AG09319 (cell line): ENCODE measurements around the gene SUPT3H.

ENCODE experiments used
- DNase-seq: peaks from one replicate; pipeline ENCODE4 v3.0.0-alpha.2; 2010; ENCODE audit warnings: low read depth; ENCODE audit errors: extremely low read depth
- TF ChIP-seq, protein P1 (sequence below): IDR thresholded peaks from 2 replicates; pipeline ENCODE4 v1.5.1; 2011; ENCODE audit warnings: low read depth, mild to moderate bottlenecking, inconsistent platforms, low read length, moderate library complexity

Gene SUPT3H

DNA sequence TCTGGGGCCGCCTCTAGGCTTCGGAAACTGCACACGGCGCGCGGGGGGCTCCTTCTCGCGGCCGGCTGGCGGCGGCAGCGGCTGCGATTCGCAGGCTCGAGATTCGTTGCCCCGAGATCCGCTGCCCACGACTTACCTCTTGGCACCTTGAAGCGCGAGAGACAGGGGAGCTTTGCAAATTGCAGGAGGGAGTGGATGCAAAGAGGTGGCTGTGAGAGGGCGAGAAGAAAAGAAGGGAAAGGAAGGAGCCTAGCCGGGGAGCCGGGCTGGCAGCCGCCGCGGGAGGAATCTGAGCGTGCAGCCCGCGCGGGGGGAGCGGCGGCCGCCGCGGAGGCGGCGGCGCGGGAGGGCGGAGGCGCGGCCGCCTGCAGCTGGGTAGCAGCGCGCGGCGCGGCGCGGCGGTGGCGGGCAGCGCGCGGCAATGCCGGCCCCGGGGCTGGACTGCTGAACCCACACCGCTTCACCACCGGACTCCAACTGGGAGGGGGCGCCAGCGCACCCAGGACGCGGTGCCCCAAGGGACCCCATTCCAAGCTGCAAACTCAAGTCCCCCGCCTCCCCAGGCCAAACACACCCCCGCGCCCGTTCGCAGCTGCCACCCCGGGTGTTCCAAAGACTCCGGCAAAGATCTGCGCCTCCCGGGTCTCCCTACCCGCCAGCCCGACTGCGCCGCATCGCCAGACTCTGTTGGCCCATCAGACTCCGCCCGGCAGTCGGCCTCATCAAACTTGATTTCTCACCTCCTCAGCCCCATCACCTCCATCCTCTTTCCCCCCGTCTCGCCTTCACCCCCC is 44.2 kb upstream of the SUPT3H start:
- peak; percentile 53 for DNase-seq
- TF ChIP-seq, protein P1, sequence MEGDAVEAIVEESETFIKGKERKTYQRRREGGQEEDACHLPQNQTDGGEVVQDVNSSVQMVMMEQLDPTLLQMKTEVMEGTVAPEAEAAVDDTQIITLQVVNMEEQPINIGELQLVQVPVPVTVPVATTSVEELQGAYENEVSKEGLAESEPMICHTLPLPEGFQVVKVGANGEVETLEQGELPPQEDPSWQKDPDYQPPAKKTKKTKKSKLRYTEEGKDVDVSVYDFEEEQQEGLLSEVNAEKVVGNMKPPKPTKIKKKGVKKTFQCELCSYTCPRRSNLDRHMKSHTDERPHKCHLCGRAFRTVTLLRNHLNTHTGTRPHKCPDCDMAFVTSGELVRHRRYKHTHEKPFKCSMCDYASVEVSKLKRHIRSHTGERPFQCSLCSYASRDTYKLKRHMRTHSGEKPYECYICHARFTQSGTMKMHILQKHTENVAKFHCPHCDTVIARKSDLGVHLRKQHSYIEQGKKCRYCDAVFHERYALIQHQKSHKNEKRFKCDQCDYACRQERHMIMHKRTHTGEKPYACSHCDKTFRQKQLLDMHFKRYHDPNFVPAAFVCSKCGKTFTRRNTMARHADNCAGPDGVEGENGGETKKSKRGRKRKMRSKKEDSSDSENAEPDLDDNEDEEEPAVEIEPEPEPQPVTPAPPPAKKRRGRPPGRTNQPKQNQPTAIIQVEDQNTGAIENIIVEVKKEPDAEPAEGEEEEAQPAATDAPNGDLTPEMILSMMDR, result peak; percentile 58

DNA sequence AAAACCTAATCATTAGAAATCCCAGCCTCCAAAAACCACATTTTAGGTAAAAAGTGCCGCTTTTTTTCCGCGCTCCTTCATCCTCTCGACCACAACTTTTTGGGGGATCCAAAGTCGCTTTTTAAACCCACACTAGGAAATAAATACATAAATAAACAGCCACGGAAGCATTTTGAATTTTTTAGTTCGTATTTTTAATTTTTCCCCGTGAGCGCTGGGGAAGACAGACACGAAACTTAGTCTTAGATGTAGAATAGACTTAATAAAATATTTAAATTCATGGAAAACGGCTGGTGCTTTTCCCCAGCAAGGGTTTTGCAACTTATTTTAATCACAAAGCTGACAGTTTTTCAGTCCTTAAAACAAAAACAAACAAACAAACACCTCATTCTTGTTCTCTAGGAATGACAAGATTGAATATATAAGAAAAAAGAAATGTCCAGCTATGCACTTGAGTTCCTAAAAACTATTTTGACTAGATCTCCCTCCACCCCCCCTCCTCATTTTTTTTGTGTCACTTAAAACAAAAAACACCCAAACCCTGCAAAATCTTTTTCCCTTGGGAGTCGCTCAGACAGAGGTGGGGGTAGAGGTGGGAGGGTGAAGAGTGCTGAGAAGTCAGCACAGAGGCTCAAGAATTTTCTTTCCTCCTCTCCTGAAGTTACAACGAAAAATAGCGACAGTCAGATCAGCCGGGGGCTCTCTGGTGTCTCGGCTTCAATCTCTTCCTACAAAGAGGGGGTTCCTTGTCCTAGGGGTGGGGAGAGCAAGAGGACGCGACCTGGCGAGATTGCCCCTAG is 43.4 kb upstream of the SUPT3H start:
- DNase-seq, result no peak

DNA sequence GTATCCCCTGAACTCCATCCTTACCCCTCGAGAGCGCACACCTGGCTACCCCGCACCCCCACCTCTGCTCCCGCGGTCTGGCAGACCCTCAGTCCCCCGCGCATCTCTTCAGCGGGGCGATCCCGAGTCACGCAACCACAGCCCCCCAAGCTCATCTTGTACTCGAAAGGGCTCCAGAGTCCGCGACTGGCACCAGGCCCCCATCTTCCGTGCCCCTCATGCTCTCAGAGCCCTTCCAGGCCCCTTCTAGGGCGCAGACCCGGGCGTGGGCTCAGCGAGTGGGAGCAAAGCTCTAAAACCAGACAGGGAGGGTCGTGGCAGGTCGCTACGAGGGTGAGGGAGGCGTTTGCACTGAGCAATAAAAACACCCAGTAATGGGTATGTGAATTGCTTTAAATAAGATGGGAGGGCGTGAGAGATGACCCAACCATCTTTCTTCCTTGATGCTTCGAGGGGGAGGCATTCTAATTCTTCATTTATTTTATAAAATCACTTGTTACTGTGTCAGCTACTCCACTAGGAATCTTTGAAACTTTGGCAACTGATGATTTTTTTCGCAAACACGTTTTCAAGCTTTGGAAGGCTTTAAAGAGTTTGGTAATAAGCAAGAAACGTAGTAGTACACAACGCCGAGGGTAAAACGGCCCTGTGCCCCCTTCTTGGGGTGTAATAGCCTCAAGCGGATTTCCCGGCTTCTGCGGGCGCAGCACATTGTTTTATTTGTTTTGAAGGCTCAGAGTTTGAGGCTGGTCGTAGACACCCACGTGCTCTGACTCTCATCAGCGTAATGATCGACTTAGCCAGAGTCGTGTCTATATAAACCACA is 42.6 kb upstream of the SUPT3H start:
- TF ChIP-seq, protein P1, result no peak
- no peak for DNase-seq

More for the DNA sequence above, 43.4 kb upstream of the SUPT3H start:
- TF ChIP-seq, protein P1, result no peak

DNA sequence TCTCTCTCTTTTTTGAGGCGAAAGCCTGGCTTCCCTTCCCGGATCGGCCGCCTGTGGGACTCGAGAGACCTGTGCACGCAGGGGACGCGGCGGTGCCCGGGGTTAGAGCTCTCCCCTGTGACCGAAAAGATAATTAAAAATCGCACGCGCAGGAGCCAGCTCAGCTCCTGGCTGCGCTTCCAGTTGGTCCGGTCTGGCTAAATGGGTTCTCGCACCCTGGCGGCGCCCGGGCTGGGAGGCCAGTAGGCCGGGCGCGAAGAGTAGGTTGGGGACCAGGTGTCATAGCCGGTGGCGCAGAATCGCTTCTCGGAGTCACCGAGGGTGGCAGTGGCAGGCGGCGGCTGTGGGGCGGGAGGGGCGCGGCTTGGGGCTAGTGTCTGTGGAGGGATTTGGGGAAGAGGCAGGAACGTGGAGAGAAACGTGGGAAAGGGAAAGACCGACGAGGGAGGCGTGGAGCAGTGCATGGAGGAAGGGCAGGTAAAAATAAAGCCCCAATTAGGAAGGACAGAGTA is 41.9 kb upstream of the SUPT3H start:
- TF ChIP-seq, protein P1, result peak; percentile 22
- no peak for DNase-seq

DNA sequence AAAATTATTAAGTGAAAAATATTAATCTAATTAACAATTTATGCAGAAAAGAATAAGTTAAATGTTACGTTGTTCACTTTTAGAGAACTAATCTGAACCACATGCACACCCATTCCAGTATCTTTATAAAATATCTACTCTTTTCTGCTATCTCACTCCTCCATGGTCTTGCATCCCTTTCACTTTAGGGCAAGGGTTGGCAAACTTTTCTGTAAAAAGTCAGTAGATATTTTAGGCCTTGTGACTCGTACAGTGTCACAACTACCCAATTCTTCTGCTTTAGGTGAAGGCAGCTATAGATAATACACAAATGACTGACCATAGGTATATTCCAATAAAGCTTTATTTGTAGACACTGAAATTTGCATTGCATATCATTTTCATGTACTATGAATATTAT is 39.7 kb upstream of the SUPT3H start:
- TF ChIP-seq, protein P1, result no peak

DNA sequence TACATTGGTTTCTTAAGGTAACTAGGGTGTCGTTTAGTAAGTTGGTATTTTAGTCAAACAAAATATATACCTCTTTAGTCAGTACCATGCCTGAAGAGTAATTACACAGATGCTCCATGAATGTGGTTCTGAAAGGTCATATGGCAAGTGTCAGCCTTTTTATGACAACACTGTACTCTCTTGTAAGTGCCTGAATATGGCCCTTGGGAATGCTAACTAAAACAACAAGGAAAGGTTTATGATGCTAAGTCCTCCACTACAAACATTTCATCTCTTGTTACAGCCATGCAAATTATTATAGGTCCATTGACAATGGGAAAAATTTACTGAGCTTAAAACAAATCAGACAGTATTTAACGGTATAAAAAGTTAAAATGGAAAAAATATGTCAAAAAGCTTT is 39.0 kb upstream of the SUPT3H start:
- no peak for DNase-seq
- TF ChIP-seq, protein P1, result no peak

More for the DNA sequence above, 39.7 kb upstream of the SUPT3H start:
- DNase-seq, result no peak
